ENCODE results near the gene GASK1B.

GASK1B gene

GRCh38 chr4:158125310-158125709 is 47.5 kb downstream of the GASK1B start:
- no peak overlapping the region for H3K4me2 ChIP-seq (ENCODE audit: low read depth, low read length, poor library complexity, severe bottlenecking)
- H4K20me1 ChIP-seq (ENCODE audit: insufficient read depth, low read length, poor library complexity, severe bottlenecking): no peaks in the 10 kb centered on the region
- no peaks in the 10 kb centered on the region for H3F3A ChIP-seq (ENCODE audit: low read depth)
- no peak overlapping the region for H2AFZ ChIP-seq (ENCODE audit: low read length)
- H3K27me3 ChIP-seq (ENCODE audit: insufficient read depth, low read length, poor library complexity, severe bottlenecking): no peaks in the 10 kb centered on the region
- no peak overlapping the region for H3K4me3 ChIP-seq (ENCODE audit: low read length, poor library complexity, severe bottlenecking)
- no peaks in the 10 kb centered on the region for H3K9me3 ChIP-seq (ENCODE audit: insufficient read depth, low read depth, low read length)
- no peaks in the 10 kb centered on the region for H3K36me3 ChIP-seq (ENCODE audit: insufficient read depth, low read length)
- no peaks in the 10 kb centered on the region for H3K79me2 ChIP-seq (ENCODE audit: insufficient read depth, low read length)
- no peaks in the 10 kb centered on the region for H3K9me2 ChIP-seq (replicated peaks; ENCODE audit: low read depth, low read length)
- no peak for TF ChIP-seq EZH2phosphoT487 (IDR thresholded peaks at IDR 0.05; ENCODE audit: borderline replicate concordance)
- TF ChIP-seq CTCF (conservative IDR thresholded peaks at IDR 0.05; ENCODE audit: low read length): no peak
- no peak overlapping the region for H3K9ac ChIP-seq (ENCODE audit: low read depth, low read length, poor library complexity, severe bottlenecking)
- no peaks in the 10 kb centered on the region for H3K4me1 ChIP-seq (ENCODE audit: insufficient read depth, low read length, poor library complexity, severe bottlenecking)

All from Loucy (cell line).